K562 (cell line): ENCODE measurements around the gene ATP6V0A1. TPM values are rescaled to one million over a fixed set of nuclear protein-coding genes. Genes with fewer than 3 reads are reported as not detected.

Source experiments
- BCOR ChIP-seq: fragments of 450-650 bp; IDR thresholded peaks from 2 replicates; pipeline ENCODE4 v1.6.1; 2016
- CBFA2T2 ChIP-seq: fragments of 450-650 bp; conservative IDR thresholded peaks from 2 replicates; pipeline ENCODE4 v1.6.1; 2017; ENCODE audit warnings: mild to moderate bottlenecking
- CHCHD3 ChIP-seq: fragments of 250-450 bp; sonication (Bioruptor Pico); IDR thresholded peaks from 2 replicates; pipeline ENCODE4 v2.1.2; 2022; ENCODE audit warnings: mild to moderate bottlenecking
- CREB3L1 ChIP-seq: fragments of 450-650 bp; IDR thresholded peaks from 2 replicates; pipeline ENCODE4 v1.6.1; 2014; ENCODE audit warnings: low read depth, mild to moderate bottlenecking, moderate library complexity, borderline replicate concordance
- CTCF ChIP-seq, 3 experiments: IDR thresholded peaks in 2 of 3; conservative IDR thresholded peaks in 1 of 3; 2 replicates each; pipeline ENCODE4 v1.5.1; 2011 to 2012; ENCODE audit warnings: low read length in 3 of 3, mild to moderate bottlenecking in 3 of 3, control low read depth in 2 of 3, improper control_type of control experiment in 1 of 3, inconsistent platforms in 1 of 3, low read depth in 1 of 3, mixed read lengths in 1 of 3, moderate library complexity in 1 of 3; ENCODE audit not compliant: insufficient read depth in 2 of 3
- CXXC5 ChIP-seq: fragments of 250-450 bp; sonication (Bioruptor Pico); IDR thresholded peaks from 2 replicates; pipeline ENCODE4 v1.8.0; 2022; ENCODE audit warnings: inconsistent platforms, mild to moderate bottlenecking, moderate library complexity
- JUN ChIP-seq, 2 experiments: sonication (generic) in 1 of 2; formaldehyde crosslinking in 1 of 2; IDR thresholded peaks; 2 replicates each; pipeline versions ENCODE4 v1.6.1 to v1.8.0; 2012 to 2022; ENCODE audit warnings: borderline replicate concordance in 2 of 2, mild to moderate bottlenecking in 2 of 2, improper control_type of control experiment in 1 of 2, low read depth in 1 of 2, low read length in 1 of 2, missing genetic modification reagents in 1 of 2
- KDM5B ChIP-seq: fragments of 200-600 bp; sonication (generic); IDR thresholded peaks from 2 replicates; pipeline ENCODE4 v1.6.1; 2012; ENCODE audit warnings: low read depth, mild to moderate bottlenecking, moderate library complexity, low read length, control low read depth, inconsistent platforms; ENCODE audit not compliant: insufficient replicate concordance
- MAX ChIP-seq: sonication (generic); formaldehyde crosslinking; IDR thresholded peaks from 2 replicates; pipeline ENCODE4 v1.9.0; 2022; ENCODE audit warnings: mild to moderate bottlenecking, missing genetic modification reagents
- MECOM ChIP-seq: fragments of 250-450 bp; sonication (Bioruptor Pico); IDR thresholded peaks from 2 replicates; pipeline ENCODE4 v1.8.0; 2022; ENCODE audit warnings: inconsistent platforms
- PHF20 ChIP-seq: fragments of 450-650 bp; IDR thresholded peaks from 2 replicates; pipeline ENCODE4 v1.6.1; 2018; ENCODE audit not compliant: partially characterized antibody
- SRSF7 ChIP-seq: fragments of 200-400 bp; formaldehyde crosslinking; optimal IDR thresholded peaks from 2 replicates; pipeline ENCODE3; 2017; ENCODE audit warnings: mild to moderate bottlenecking, low read depth, low read length
- TEAD1 ChIP-seq, 2 experiments: fragments of 450-650 bp in 1 of 2; sonication (generic) in 1 of 2; formaldehyde crosslinking; IDR thresholded peaks; 2 replicates each; pipeline versions ENCODE4 v1.4.0 to v1.8.0; 2020 to 2022; ENCODE audit warnings: mild to moderate bottlenecking in 2 of 2, missing genetic modification reagents in 1 of 2
- U2AF2 ChIP-seq: fragments of 200-400 bp; formaldehyde crosslinking; optimal IDR thresholded peaks from 2 replicates; pipeline ENCODE3; 2017; ENCODE audit warnings: low read depth, mild to moderate bottlenecking, low read length
- WHSC1 ChIP-seq: IDR thresholded peaks from one replicate; pipeline ENCODE4 v1.6.1; 2012; ENCODE audit warnings: low read length, control low read depth, inconsistent platforms
- ZNF518B ChIP-seq: fragments of 250-450 bp; sonication (Bioruptor Pico); IDR thresholded peaks from 2 replicates; pipeline ENCODE4 v1.5.0; 2021; ENCODE audit warnings: mild to moderate bottlenecking, moderate library complexity
- ZNF639 ChIP-seq, 2 experiments: fragments of 200-800 bp in 1 of 2; sonication (Bioruptor generic) in 1 of 2; sonication (generic) in 1 of 2; formaldehyde crosslinking in 1 of 2; IDR thresholded peaks in 1 of 2; conservative IDR thresholded peaks in 1 of 2; 2 replicates each; pipeline versions ENCODE4 v1.5.0 to v1.6.1; 2016 to 2020; ENCODE audit warnings: missing compliant biosample characterization in 1 of 2, missing genetic modification characterization in 1 of 2, missing genetic modification reagents in 1 of 2
- polyA plus RNA-seq, 8 experiments: library from polyadenylated mRNA; depleted of rRNA in 4 of 8; stranded (reverse) in 5 of 8; unstranded in 3 of 8; fragments of >200 nt; fragmentation: Nextera tagmentation in 2 of 8; fragmentation: Illumina TruSeq in 1 of 8; extraction: Ambion mirVana in 2 of 8; extraction: Trizol in 1 of 8; gene quantifications; 2 replicates each; pipeline versions ENCODE4 v1.2.1 to v1.2.3, GENCODE V29; 2011 to 2014; ENCODE audit warnings: inconsistent platforms in 1 of 8, missing spikeins in 1 of 8
- total RNA-seq, 7 experiments: library from RNA; depleted of rRNA in 6 of 7; stranded (reverse); fragments of >200 nt in 6 of 7; fragmentation: Illumina TruSeq in 2 of 7; extraction: Trizol in 2 of 7; gene quantifications; 2 replicates each; pipeline versions ENCODE4 v1.2.1 to v1.2.3, GENCODE V29; 2011 to 2021; ENCODE audit warnings: low replicate concordance in 1 of 7

Gene ATP6V0A1
- total and polyA plus RNA-seq, 9 of the 15 experiments (the other 6 are each of a cell fraction or from before 2014, with no cell fraction given), result 11.8 to 158 (median 75.5) TPM

GRCh38 chr17:42536048-42536371 lies 77.3 kb downstream of the ATP6V0A1 start, which contains the start of gene NAGLU (continued):
- no peak for TF ChIP-seq ZNF518B
- TF ChIP-seq SRSF7, result no peak
- TF ChIP-seq CHCHD3 (CRISPR knock-in tag), result no peak
- TF ChIP-seq KDM5B, result no peak
- no peak for TF ChIP-seq ZNF639 (CRISPR knock-in tag; conservative IDR thresholded peaks at IDR 0.05 in 1 of 2, IDR thresholded peaks at IDR 0.05 in 1 of 2)
- no peak for TF ChIP-seq CTCF (IDR thresholded peaks at IDR 0.05 in 2 of 3, conservative IDR thresholded peaks at IDR 0.05 in 1 of 3; ENCODE audit: insufficient read depth in 2 of 3, low read depth in 1 of 3, low read length in 3 of 3)
- TF ChIP-seq BCOR, result no peak
- TF ChIP-seq JUN (IDR thresholded peaks at IDR 0.05; ENCODE audit: borderline replicate concordance, low read depth, low read length), result peak; percentile 39; the same call in 1 of the 2 replicates
- TF ChIP-seq JUN (CRISPR knock-in tag; IDR thresholded peaks at IDR 0.05; ENCODE audit: borderline replicate concordance), result no peak
- peak; percentile 84 for TF ChIP-seq MAX (CRISPR knock-in tag)
- TF ChIP-seq PHF20, result peak; percentile 57
- TF ChIP-seq CREB3L1, result no peak
- TF ChIP-seq WHSC1, result no peak
- TF ChIP-seq CXXC5, result no peak; the same call in none of the 2 replicates
- TF ChIP-seq MECOM (CRISPR knock-in tag), result no peak
- TF ChIP-seq TEAD1 (CRISPR knock-in tag; IDR thresholded peaks at IDR 0.05), result 0 out of 4 replicates have a peak, but pooled peaks of 1 of the 2 experiments have one; percentile 11
- TF ChIP-seq U2AF2, result no peak
- peak; percentile 58 for TF ChIP-seq CBFA2T2
